Adipocyte (in vitro differentiated cells): Measurements from ENCODE around the gene HOXA11.

Experiments used
- DNase-seq: peaks from one replicate; pipeline ENCODE4 v3.0.0-alpha.2; 2015; ENCODE audit warnings: low read depth
- H3K27me3 ChIP-seq: replicated peaks from 2 replicates; pipeline ENCODE4 v1.7.0; 2013; ENCODE audit warnings: mild to moderate bottlenecking, low read length, moderate library complexity; ENCODE audit not compliant: control insufficient read depth, insufficient read depth
- H3K36me3 ChIP-seq: 2 replicates; pipeline ENCODE4 v1.7.0; 2013; ENCODE audit warnings: low read length, mild to moderate bottlenecking, moderate library complexity; ENCODE audit not compliant: control insufficient read depth, insufficient read depth, severe bottlenecking
- H3K4me1 ChIP-seq: 2 replicates; pipeline ENCODE4 v1.7.0; 2013; ENCODE audit warnings: mild to moderate bottlenecking, low read length, moderate library complexity; ENCODE audit not compliant: control insufficient read depth, insufficient read depth
- H3K4me3 ChIP-seq: 2 replicates; pipeline ENCODE4 v1.7.0; 2013; ENCODE audit warnings: mild to moderate bottlenecking, low read length, moderate library complexity
- H3K9ac ChIP-seq: 2 replicates; pipeline ENCODE4 v1.7.0; 2013; ENCODE audit warnings: mild to moderate bottlenecking, low read length, moderate library complexity
- H3K9me3 ChIP-seq: 2 replicates; pipeline ENCODE4 v1.7.0; 2013; ENCODE audit warnings: mild to moderate bottlenecking, low read length, moderate library complexity; ENCODE audit not compliant: control insufficient read depth

HOXA11 gene

GRCh38 chr7:27203964-27204594, 19.0 kb upstream of the HOXA11 start:
- no peak overlapping the region for H3K4me3 ChIP-seq
- no peaks in the 10 kb centered on the region for H3K36me3 ChIP-seq
- H3K27me3 ChIP-seq, result peaks cover 80% of the 10 kb centered on the region
- no peaks in the 10 kb centered on the region for H3K9me3 ChIP-seq
- peaks cover 6% of the 10 kb centered on the region for H3K4me1 ChIP-seq
- no peak for DNase-seq
- no peak overlapping the region for H3K9ac ChIP-seq

DNA sequence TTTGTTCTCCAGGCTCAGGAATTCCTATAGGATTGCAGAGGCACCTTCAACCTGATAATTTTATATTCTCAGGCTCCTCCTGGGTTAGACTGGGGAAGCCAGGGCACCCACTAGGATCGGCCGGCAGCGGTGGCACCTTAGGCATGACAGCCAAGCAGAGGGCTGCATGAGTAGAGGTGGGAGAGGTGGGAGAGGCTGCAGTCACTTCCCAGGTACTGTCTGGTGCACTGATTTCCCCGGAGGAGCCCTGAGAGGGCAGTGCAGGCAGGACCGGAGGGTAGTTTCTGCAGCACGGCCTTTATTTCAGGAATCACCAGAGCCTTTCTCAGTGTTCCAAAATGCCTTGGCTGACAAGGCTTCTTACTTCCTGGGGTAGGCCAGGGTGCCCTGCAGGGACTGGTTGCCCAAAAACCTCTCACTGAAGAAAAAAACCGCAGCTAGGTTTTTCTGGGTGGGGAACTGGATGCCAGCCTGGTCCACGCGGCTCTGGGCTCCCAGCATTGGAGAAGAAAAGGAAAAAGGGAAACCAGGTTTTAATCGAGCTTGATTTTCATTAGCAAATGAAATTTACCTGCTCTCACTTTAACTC, 18.4 kb upstream of the HOXA11 start:
- no peak for DNase-seq
- Histone ChIP-seq H3K4me1 (peaks cover 6% of the 10 kb centered on the region), H3K36me3 (no peaks in the 10 kb centered on the region), H3K4me3 (no peak overlapping the region), H3K9me3 (no peaks in the 10 kb centered on the region), H3K9ac (no peak overlapping the region), H3K27me3 (peaks cover 80% of the 10 kb centered on the region)

DNA sequence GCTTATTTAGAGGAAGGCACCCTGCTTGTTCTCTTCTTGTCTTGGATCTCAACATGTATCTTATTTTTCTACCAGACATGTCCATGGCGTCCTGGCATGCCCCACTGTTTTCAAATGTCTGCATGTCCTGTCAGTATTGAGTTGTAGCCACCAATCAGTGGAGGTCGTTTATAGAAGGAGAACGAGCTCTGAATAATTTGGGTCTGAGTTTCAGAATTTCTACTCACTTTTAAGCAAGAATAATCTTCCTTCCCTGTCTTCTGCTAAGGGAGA, 17.8 kb upstream of the HOXA11 start:
- no peak for DNase-seq
- Histone ChIP-seq H3K9ac (no peak overlapping the region), H3K36me3 (no peaks in the 10 kb centered on the region), H3K4me3 (no peak overlapping the region), H3K4me1 (peaks cover 6% of the 10 kb centered on the region), H3K27me3 (peaks cover 83% of the 10 kb centered on the region), H3K9me3 (no peaks in the 10 kb centered on the region)

DNA sequence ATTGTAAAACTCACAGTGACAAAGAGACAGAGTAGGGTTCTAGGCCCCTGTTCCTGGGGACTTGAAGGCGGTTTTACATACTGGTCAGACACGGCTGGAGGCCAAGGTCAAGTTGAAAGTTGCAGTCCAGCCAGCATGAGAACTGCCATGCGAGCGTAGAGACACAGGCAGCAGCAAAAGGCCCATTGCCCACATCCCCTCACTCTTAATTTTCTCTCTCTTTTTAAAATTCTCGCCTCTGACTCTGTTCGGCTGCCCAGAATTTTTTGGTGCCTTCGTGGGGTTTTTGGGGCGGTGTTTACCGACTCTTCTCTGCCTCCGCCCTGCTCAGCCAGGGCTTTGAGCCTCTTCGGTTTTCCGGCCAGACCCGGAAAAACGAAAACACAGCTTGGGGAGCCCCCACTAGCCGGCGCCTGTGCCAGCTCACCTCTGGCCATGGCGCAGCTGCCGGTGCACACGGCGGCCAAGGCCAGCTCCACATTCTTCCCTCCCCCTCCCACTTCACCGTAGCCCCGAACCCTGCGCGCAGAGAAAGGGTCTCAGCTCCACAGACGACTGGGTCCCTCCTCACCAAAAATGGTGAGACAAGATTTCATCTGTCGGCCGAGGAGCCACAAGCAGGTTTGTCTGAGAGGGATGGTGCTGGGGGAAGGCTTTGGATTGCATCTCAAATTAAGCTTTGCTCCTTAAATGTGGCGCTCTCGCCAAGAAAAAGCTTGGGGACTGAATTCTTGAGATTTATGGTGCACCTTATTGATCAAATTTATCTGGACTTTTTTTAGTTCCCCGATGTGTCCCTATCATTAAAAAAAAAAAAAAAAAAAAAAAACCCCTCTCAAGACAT, 17.2 kb upstream of the HOXA11 start:
- Histone ChIP-seq H3K4me3 (no peak overlapping the region), H3K27me3 (peaks cover 88% of the 10 kb centered on the region), H3K9me3 (no peaks in the 10 kb centered on the region), H3K4me1 (peaks cover 6% of the 10 kb centered on the region), H3K36me3 (no peaks in the 10 kb centered on the region), H3K9ac (no peak overlapping the region)
- DNase-seq, result no peak

DNA sequence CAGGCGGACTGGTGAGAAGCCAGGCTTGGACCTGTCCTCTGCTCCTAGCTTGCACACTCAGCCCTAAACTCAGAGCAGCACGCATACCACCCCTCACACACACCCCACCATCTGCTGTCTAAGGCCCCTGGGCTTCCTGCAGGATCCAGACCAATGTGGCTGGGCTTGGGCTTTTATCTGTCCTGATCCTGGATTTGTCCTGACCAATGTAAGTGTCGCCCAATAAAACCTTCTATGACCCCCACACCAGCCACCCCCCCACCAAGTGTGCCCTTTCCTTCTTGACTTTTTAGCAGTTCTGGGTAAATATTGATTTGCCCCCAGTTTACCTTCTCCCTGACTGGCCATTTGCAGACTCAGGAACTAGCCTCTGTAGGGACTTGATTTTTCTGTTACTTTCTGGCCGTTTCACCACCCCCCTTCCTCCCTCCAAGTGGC, 16.6 kb upstream of the HOXA11 start:
- H3K27me3 ChIP-seq, result peaks cover 86% of the 10 kb centered on the region
- H3K36me3 ChIP-seq, result no peaks in the 10 kb centered on the region
- no peaks in the 10 kb centered on the region for H3K9me3 ChIP-seq
- H3K9ac ChIP-seq, result no peak overlapping the region
- H3K4me3 ChIP-seq, result no peak overlapping the region
- DNase-seq, result no peak
- peaks cover 6% of the 10 kb centered on the region for H3K4me1 ChIP-seq

GRCh38 chr7:27200761-27201579, 15.9 kb upstream of the HOXA11 start:
- H3K9ac ChIP-seq, result no peak overlapping the region
- H3K4me3 ChIP-seq, result peak overlapping the region; percentile 69
- DNase-seq, result no peak
- no peaks in the 10 kb centered on the region for H3K36me3 ChIP-seq
- H3K4me1 ChIP-seq, result peaks cover 6% of the 10 kb centered on the region
- H3K9me3 ChIP-seq, result no peaks in the 10 kb centered on the region
- H3K27me3 ChIP-seq, result peaks cover 84% of the 10 kb centered on the region

DNA sequence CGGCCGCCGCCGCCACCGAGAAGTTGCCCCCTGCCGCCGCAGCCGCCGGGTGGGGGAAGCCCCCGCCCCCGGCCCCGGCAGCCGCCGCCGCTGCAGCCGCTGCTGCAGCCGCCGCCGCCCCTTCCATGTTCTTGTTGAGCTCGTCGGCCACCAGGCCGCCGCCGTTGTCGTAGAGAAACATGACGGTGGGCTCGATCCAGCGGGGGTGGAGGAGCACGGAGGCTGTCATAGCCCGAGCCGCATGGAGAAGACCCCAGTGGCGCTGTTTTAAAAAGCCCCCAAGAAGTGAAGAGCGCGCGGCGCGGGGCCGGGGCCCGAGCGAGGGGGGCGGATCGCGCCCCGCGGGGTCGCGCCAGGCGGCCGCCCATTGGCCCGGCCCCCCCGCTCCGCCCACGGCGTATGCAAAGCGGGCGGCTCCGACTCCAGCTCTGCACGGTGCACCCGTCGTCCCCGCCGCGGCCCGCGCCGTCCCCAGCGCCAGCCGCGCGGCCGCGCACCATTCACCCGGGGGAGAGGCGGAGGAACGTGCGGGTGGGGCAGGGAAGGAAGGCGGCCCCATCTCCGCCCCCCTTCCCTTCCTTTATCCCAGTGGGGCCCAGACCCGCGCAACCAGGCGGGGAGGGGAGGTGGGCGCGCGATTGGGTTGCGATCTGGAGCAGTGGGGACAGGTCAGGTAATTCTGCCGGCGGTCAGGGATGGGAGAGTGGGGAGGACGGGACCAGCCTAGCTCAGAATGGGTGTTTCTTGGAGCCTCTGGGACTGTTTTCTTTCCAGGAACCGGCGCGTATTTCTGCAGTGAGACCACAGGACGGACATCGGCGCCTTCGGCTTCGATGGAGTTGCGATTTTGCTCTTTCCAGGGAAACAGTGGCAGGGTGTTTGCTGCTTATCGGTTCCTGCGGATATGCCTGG, 15.1 kb upstream of the HOXA11 start, which contains the start of gene HOXA13:
Gene HOXA13, minus strand, starts transcription at position 243 of the 912 bp plus-strand sequence. Its CDS starts 14 bp downstream, at position 229.
- Histone ChIP-seq H3K27me3 (peaks cover 76% of the 10 kb centered on the region), H3K4me3 (peak within 1 kb of the TSS; percentile 71), H3K9ac (no peak within 1 kb of the TSS), H3K9me3 (no peaks in the 10 kb centered on the region), H3K36me3 (no peaks in the 10 kb centered on the region), H3K4me1 (no peaks in the 10 kb centered on the region)
- no peak for DNase-seq

GRCh38 chr7:27198871-27199801, 14.1 kb upstream of the HOXA11 start:
- no peak for DNase-seq
- Histone ChIP-seq H3K9ac (no peak overlapping the region), H3K4me1 (no peaks in the 10 kb centered on the region), H3K27me3 (peaks cover 66% of the 10 kb centered on the region), H3K36me3 (no peaks in the 10 kb centered on the region), H3K9me3 (no peaks in the 10 kb centered on the region), H3K4me3 (peak overlapping the region; percentile 71)

DNA sequence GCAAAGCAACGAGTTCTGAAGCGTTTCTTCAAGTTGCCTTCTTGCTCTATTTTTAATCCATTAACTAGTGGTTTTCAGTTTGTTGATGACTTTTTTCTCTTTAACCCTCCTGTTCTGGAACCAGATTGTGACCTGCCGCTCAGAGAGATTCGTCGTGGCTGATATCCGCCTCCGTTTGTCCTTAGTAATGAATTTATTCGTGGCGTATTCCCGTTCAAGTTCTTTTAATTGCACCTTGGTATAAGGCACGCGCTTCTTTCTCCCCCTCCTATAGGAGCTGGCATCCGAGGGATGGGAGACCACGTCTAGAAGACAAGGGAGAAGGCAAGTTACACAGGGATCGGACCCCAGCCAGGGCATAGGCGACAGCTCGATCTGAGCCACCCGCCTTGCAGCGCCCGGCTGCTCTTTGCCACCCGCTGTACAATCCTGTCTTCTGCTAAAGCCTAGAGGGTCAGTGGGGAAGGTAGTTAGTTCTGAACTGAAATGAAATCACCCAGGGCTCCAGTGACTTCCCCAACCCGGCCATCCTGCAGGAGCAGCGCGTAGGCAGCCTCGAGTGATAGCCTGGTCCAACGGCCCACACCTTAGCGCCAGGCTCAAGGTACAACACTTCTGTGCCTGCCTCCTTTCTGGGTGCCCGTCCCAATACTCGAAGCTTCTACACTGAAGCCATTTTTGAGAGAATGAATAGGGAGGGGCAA, 13.3 kb upstream of the HOXA11 start:
- Histone ChIP-seq H3K9ac (no peak overlapping the region), H3K4me1 (no peaks in the 10 kb centered on the region), H3K9me3 (no peaks in the 10 kb centered on the region), H3K36me3 (no peaks in the 10 kb centered on the region), H3K27me3 (peaks cover 58% of the 10 kb centered on the region), H3K4me3 (peak overlapping the region; percentile 71)
- no peak for DNase-seq
